Panc1 (cell line): ENCODE measurements around the gene DUSP18. TPM values are rescaled to one million over a fixed set of nuclear protein-coding genes. Genes with fewer than 3 reads are reported as not detected.

Source experiments
- ATAC-seq: fragments of 200-7000 bp; cut with Tn5 transposase; 2 replicates; pipeline ENCODE4 v1.9.1; 2020; ENCODE audit warnings: mild to moderate bottlenecking, moderate library complexity
- BruUV-seq: library from RNA; stranded (reverse); fragments of 400-500 nt; replicated peaks from 2 replicates; lab custom pipeline; 2021; lab: Mats Ljungman, UMichigan
- CTCF ChIA-PET: fragments of 300-600 bp; sonication (Branson Sonifier 250); formaldehyde crosslinking; loops from one replicate; lab custom pipeline; 2022; ENCODE audit warnings: antibody characterized with exemption; lab: Charles Lee
- POLR2A ChIA-PET: fragments of 300-600 bp; sonication (Branson Sonifier 250); formaldehyde crosslinking; loops from one replicate; lab custom pipeline; 2022; ENCODE audit warnings: antibody characterized with exemption; lab: Charles Lee
- DNase-seq: peaks from one replicate; pipeline ENCODE4 v3.0.0-alpha.2; 2010; ENCODE audit warnings: low read depth, low spot score
- H3K27ac ChIP-seq: 2 replicates; pipeline ENCODE4 v1.5.1; 2011; ENCODE audit warnings: mild to moderate bottlenecking, low read length, inconsistent platforms
- H3K27me3 ChIP-seq: fragments of 200-500 bp; sonication (Bioruptor generic); 2 replicates; pipeline ENCODE4 v1.6.0; 2014; ENCODE audit warnings: low read length, inconsistent platforms; ENCODE audit not compliant: control insufficient read depth, insufficient read depth
- H3K36me3 ChIP-seq: fragments of 200-500 bp; sonication (Bioruptor generic); 2 replicates; pipeline ENCODE4 v1.5.1; 2014; ENCODE audit warnings: inconsistent platforms, mild to moderate bottlenecking, low read length, moderate library complexity; ENCODE audit not compliant: control insufficient read depth, insufficient read depth
- H3K4me1 ChIP-seq: 2 replicates; pipeline ENCODE4 v1.5.1; 2011; ENCODE audit warnings: inconsistent platforms, mild to moderate bottlenecking, low read length, moderate library complexity; ENCODE audit not compliant: control insufficient read depth, insufficient read depth
- H3K4me3 ChIP-seq, 2 experiments: 2 replicates each; pipeline ENCODE4 v1.5.1; 2011 to 2012; ENCODE audit warnings: low read depth in 2 of 2, low read length in 2 of 2, mild to moderate bottlenecking in 2 of 2, inconsistent platforms in 1 of 2, moderate library complexity in 1 of 2
- H3K9me3 ChIP-seq: fragments of 200-500 bp; sonication (Bioruptor generic); 2 replicates; pipeline ENCODE4 v1.5.1; 2014; ENCODE audit warnings: low read depth, mild to moderate bottlenecking, inconsistent platforms, low read length, moderate library complexity; ENCODE audit not compliant: control insufficient read depth, insufficient read depth
- POLR2AphosphoS5 ChIP-seq: IDR thresholded peaks from 2 replicates; pipeline ENCODE4 v1.6.1; 2012; ENCODE audit warnings: mild to moderate bottlenecking, low read depth, low read length, moderate library complexity
- SIN3A ChIP-seq: IDR thresholded peaks from 2 replicates; pipeline ENCODE4 v1.6.1; 2012; ENCODE audit warnings: low read depth, mild to moderate bottlenecking, low read length, moderate library complexity, borderline replicate concordance; ENCODE audit not compliant: insufficient read depth
- TCF7L2 ChIP-seq: IDR thresholded peaks from 2 replicates; pipeline ENCODE4 v1.6.1; 2011; ENCODE audit warnings: mild to moderate bottlenecking, low read depth, low read length, inconsistent platforms
- in situ Hi-C: cut with HindIII; loops from 2 replicates; pipeline ENCODE4 v1.10.0; 2016; ENCODE audit warnings: low sequenced_read_pairs, low pct_unique_long_range_greater_than_20kb
- intact Hi-C: fragments of 100-400 bp; cut with micrococcal nuclease; formaldehyde crosslinking; loops from one replicate; pipeline ENCODE4 v1.10.0; 2022; ENCODE audit not compliant: unreplicated experiment
- total RNA-seq: library from RNA; stranded (reverse); gene quantifications from one replicate; pipeline ENCODE4 v1.2.1, GENCODE V29; 2021; ENCODE audit not compliant: unreplicated experiment
- TF ChIP-seq, protein P1 (sequence below), 2 experiments: IDR thresholded peaks; 2 replicates each; pipeline ENCODE4 v1.6.1; 2011 to 2012; ENCODE audit warnings: low read depth in 2 of 2, control low read depth in 1 of 2, low read length in 1 of 2, mild to moderate bottlenecking in 1 of 2, moderate library complexity in 1 of 2; ENCODE audit not compliant: insufficient read depth in 1 of 2
- TF ChIP-seq, protein P2 (sequence below): fragments of 450-650 bp; IDR thresholded peaks from 2 replicates; pipeline ENCODE4 v1.5.1; 2017; ENCODE audit warnings: mild to moderate bottlenecking

The DUSP18 gene
- total RNA-seq, 1 experiment from 2014 or later = 15.4 TPM

DNA sequence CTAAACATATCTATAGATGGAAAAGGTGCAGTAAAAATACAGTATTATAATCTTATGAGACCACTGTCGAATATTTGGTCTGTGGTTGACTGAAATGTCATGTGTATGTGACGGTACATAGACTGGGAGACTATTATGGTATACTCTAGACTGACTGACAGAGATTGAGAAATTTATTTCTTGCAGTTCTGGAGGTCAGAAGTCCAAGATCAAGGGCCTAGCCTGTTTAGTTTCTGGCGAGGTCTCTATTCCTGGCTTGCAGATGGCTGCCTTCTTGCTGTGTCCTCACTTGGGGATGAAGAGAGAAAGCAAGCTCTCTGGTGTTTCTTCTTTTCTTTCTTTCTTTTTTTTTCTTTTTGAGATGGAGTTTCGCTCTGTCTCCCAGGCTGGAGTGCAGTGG lies 19.7 kb upstream of the DUSP18 start:
- POLR2A ChIA-PET = no interaction called here
- TF ChIP-seq, protein P1, sequence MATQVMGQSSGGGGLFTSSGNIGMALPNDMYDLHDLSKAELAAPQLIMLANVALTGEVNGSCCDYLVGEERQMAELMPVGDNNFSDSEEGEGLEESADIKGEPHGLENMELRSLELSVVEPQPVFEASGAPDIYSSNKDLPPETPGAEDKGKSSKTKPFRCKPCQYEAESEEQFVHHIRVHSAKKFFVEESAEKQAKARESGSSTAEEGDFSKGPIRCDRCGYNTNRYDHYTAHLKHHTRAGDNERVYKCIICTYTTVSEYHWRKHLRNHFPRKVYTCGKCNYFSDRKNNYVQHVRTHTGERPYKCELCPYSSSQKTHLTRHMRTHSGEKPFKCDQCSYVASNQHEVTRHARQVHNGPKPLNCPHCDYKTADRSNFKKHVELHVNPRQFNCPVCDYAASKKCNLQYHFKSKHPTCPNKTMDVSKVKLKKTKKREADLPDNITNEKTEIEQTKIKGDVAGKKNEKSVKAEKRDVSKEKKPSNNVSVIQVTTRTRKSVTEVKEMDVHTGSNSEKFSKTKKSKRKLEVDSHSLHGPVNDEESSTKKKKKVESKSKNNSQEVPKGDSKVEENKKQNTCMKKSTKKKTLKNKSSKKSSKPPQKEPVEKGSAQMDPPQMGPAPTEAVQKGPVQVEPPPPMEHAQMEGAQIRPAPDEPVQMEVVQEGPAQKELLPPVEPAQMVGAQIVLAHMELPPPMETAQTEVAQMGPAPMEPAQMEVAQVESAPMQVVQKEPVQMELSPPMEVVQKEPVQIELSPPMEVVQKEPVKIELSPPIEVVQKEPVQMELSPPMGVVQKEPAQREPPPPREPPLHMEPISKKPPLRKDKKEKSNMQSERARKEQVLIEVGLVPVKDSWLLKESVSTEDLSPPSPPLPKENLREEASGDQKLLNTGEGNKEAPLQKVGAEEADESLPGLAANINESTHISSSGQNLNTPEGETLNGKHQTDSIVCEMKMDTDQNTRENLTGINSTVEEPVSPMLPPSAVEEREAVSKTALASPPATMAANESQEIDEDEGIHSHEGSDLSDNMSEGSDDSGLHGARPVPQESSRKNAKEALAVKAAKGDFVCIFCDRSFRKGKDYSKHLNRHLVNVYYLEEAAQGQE (IDR thresholded peaks at IDR 0.05; ENCODE audit: insufficient read depth in 1 of 2, low read depth in 2 of 2, low read length in 1 of 2) = no peak
- TF ChIP-seq POLR2AphosphoS5 (no peak), SIN3A (no peak), TCF7L2 (no peak)
- TF ChIP-seq, protein P2, sequence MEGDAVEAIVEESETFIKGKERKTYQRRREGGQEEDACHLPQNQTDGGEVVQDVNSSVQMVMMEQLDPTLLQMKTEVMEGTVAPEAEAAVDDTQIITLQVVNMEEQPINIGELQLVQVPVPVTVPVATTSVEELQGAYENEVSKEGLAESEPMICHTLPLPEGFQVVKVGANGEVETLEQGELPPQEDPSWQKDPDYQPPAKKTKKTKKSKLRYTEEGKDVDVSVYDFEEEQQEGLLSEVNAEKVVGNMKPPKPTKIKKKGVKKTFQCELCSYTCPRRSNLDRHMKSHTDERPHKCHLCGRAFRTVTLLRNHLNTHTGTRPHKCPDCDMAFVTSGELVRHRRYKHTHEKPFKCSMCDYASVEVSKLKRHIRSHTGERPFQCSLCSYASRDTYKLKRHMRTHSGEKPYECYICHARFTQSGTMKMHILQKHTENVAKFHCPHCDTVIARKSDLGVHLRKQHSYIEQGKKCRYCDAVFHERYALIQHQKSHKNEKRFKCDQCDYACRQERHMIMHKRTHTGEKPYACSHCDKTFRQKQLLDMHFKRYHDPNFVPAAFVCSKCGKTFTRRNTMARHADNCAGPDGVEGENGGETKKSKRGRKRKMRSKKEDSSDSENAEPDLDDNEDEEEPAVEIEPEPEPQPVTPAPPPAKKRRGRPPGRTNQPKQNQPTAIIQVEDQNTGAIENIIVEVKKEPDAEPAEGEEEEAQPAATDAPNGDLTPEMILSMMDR = no peak
- intact Hi-C loops (no loop called here), in situ Hi-C loops (no loop called here)
- Histone ChIP-seq H3K9me3 (no peaks in the 10 kb centered on the region), H3K36me3 (no peaks in the 10 kb centered on the region), H3K27me3 (no peaks in the 10 kb centered on the region), H3K4me3 (no peak overlapping the region), H3K27ac (no peak overlapping the region), H3K4me1 (no peaks in the 10 kb centered on the region)
- BruUV-seq = no TSS peak
- DNase-seq (no peak), ATAC-seq (no peak)
- CTCF ChIA-PET = no interaction called here

DNA sequence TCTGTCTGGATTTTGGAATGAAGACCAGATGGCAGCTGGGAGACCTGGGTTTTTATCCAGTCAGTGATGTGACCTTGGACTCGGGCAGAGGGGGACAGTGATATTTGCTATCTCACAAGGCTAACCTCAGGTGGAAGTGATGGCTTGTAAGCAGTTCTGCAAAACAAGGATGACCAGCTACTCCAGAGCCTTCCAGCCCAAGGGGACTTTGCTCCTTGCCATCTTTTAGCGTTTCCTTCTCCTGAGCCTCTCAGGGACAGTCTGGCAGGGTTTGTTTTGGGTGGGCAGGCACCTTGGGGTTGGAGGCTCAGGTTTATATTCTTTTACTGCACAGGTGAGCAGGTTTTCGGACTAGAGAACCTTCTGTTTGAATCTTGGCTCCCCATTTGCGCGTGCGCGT lies 17.5 kb upstream of the DUSP18 start:
- H3K4me1 ChIP-seq = no peaks in the 10 kb centered on the region
- ChIA-PET POLR2A (no interaction called here), CTCF (no interaction called here)
- no peaks in the 10 kb centered on the region for H3K9me3 ChIP-seq
- H3K27me3 ChIP-seq = no peaks in the 10 kb centered on the region
- no peak overlapping the region for H3K27ac ChIP-seq
- DNase-seq (no peak), ATAC-seq (no peak)
- no peak overlapping the region for H3K4me3 ChIP-seq
- in situ Hi-C loops = no loop called here
- intact Hi-C loops = no loop called here
- no peak for TF ChIP-seq SIN3A
- TF ChIP-seq, protein P1 (IDR thresholded peaks at IDR 0.05; ENCODE audit: insufficient read depth in 1 of 2, low read depth in 2 of 2, low read length in 1 of 2) = no peak
- TF ChIP-seq TCF7L2 = no peak
- no peak for TF ChIP-seq POLR2AphosphoS5
- no TSS peak for BruUV-seq
- H3K36me3 ChIP-seq = no peaks in the 10 kb centered on the region
